DND-41 (cell line): ENCODE data around the gene NDUFS6.

Experiments
- ATAC-seq: fragments of 200-7000 bp; cut with Tn5 transposase; 3 replicates; pipeline ENCODE4 v1.9.1; 2021; ENCODE audit warnings: low read depth; ENCODE audit not compliant: insufficient read depth
- DNase-seq: peaks from one replicate; pipeline ENCODE4 v3.0.0-alpha.2; 2020
- H2AFZ ChIP-seq: 2 replicates; pipeline ENCODE4 v1.6.0; 2012; ENCODE audit warnings: low read depth, low read length
- H3K27ac ChIP-seq: 2 replicates; pipeline ENCODE4 v1.5.1; 2012; ENCODE audit warnings: low read length, inconsistent platforms
- H3K27me3 ChIP-seq: fragments of 200-600 bp; sonication (generic); 2 replicates; pipeline ENCODE4 v1.6.0; 2012; ENCODE audit warnings: low read length, mild to moderate bottlenecking, inconsistent platforms; ENCODE audit not compliant: insufficient read depth, poor library complexity
- H3K36me3 ChIP-seq: 2 replicates; pipeline ENCODE4 v1.5.1; 2012; ENCODE audit warnings: low read length, inconsistent platforms; ENCODE audit not compliant: insufficient read depth
- H3K4me1 ChIP-seq: 2 replicates; pipeline ENCODE4 v1.5.1; 2012; ENCODE audit warnings: mild to moderate bottlenecking, low read length; ENCODE audit not compliant: insufficient read depth
- H3K4me2 ChIP-seq: 2 replicates; pipeline ENCODE4 v1.6.0; 2012; ENCODE audit warnings: mild to moderate bottlenecking, moderate library complexity, low read length, inconsistent platforms; ENCODE audit not compliant: insufficient read depth
- H3K4me3 ChIP-seq, 2 experiments: fragments of 200-600 bp in 1 of 2; shearing (Covaris generic) in 1 of 2; 2 replicates each; pipeline ENCODE4 v1.5.1; 2012 to 2016; ENCODE audit warnings: inconsistent platforms in 2 of 2, low read length in 2 of 2, mild to moderate bottlenecking in 2 of 2, low read depth in 1 of 2, moderate library complexity in 1 of 2
- H3K79me2 ChIP-seq: 2 replicates; pipeline ENCODE4 v1.6.0; 2012; ENCODE audit warnings: low read length, inconsistent platforms; ENCODE audit not compliant: insufficient read depth
- H3K9ac ChIP-seq: 2 replicates; pipeline ENCODE4 v1.6.0; 2012; ENCODE audit warnings: low read depth, mild to moderate bottlenecking, inconsistent platforms, low read length, moderate library complexity
- H3K9me3 ChIP-seq: 2 replicates; pipeline ENCODE4 v1.5.1; 2012; ENCODE audit warnings: low read length, moderate library complexity, mild to moderate bottlenecking, inconsistent platforms; ENCODE audit not compliant: insufficient read depth, severe bottlenecking
- H4K20me1 ChIP-seq: 2 replicates; pipeline ENCODE4 v1.6.0; 2012; ENCODE audit warnings: low read length; ENCODE audit not compliant: insufficient read depth
- EZH2 ChIP-seq: IDR thresholded peaks from 3 replicates; pipeline ENCODE4 v1.6.1; 2012; ENCODE audit warnings: borderline replicate concordance, low read depth, mild to moderate bottlenecking, moderate library complexity, low read length, inconsistent platforms; ENCODE audit not compliant: severe bottlenecking
- TF ChIP-seq, protein P1 (sequence below): IDR thresholded peaks from 2 replicates; pipeline ENCODE4 v1.5.1; 2012; ENCODE audit warnings: borderline replicate concordance, low read length, moderate library complexity, mild to moderate bottlenecking; ENCODE audit not compliant: poor library complexity, severe bottlenecking; ENCODE audit errors: extremely low read depth

NDUFS6 gene

GRCh38 chr5:1857256-1857600 lies 56.0 kb downstream of the NDUFS6 start:
- Histone ChIP-seq H3K4me3 (no peak overlapping the region), H3K27me3 (no peaks in the 10 kb centered on the region), H3K4me1 (no peaks in the 10 kb centered on the region), H3K9ac (no peak overlapping the region), H3K4me2 (no peak overlapping the region), H3K79me2 (no peaks in the 10 kb centered on the region), H2AFZ (no peak overlapping the region), H4K20me1 (no peaks in the 10 kb centered on the region), H3K27ac (no peak overlapping the region), H3K36me3 (no peaks in the 10 kb centered on the region), H3K9me3 (no peaks in the 10 kb centered on the region)
- no peak for DNase-seq
- no peak for ATAC-seq
- TF ChIP-seq, protein P1, sequence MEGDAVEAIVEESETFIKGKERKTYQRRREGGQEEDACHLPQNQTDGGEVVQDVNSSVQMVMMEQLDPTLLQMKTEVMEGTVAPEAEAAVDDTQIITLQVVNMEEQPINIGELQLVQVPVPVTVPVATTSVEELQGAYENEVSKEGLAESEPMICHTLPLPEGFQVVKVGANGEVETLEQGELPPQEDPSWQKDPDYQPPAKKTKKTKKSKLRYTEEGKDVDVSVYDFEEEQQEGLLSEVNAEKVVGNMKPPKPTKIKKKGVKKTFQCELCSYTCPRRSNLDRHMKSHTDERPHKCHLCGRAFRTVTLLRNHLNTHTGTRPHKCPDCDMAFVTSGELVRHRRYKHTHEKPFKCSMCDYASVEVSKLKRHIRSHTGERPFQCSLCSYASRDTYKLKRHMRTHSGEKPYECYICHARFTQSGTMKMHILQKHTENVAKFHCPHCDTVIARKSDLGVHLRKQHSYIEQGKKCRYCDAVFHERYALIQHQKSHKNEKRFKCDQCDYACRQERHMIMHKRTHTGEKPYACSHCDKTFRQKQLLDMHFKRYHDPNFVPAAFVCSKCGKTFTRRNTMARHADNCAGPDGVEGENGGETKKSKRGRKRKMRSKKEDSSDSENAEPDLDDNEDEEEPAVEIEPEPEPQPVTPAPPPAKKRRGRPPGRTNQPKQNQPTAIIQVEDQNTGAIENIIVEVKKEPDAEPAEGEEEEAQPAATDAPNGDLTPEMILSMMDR, result no peak
- TF ChIP-seq EZH2, result no peak

- H3K27ac ChIP-seq, result no peak overlapping the region
- no peaks in the 10 kb centered on the region for H3K9me3 ChIP-seq
- DNase-seq (no peak), ATAC-seq (no peak)
- no peaks in the 10 kb centered on the region for H4K20me1 ChIP-seq
- H2AFZ ChIP-seq, result no peak overlapping the region
- no peak overlapping the region for H3K4me3 ChIP-seq
- H3K4me2 ChIP-seq, result no peak overlapping the region
- no peak overlapping the region for H3K9ac ChIP-seq
- TF ChIP-seq, protein P1, result no peak
- no peak for TF ChIP-seq EZH2
- H3K27me3 ChIP-seq, result no peaks in the 10 kb centered on the region
- H3K4me1 ChIP-seq, result no peaks in the 10 kb centered on the region
- no peaks in the 10 kb centered on the region for H3K36me3 ChIP-seq
- H3K79me2 ChIP-seq, result no peaks in the 10 kb centered on the region
Measured at GRCh38 chr5:1858436-1858835, 57.2 kb downstream of the NDUFS6 start.

- no peaks in the 10 kb centered on the region for H3K79me2 ChIP-seq
- no peak for DNase-seq
- no peak overlapping the region for H2AFZ ChIP-seq
- no peak overlapping the region for H3K4me2 ChIP-seq
- no peaks in the 10 kb centered on the region for H3K4me1 ChIP-seq
- H4K20me1 ChIP-seq, result no peaks in the 10 kb centered on the region
- no peaks in the 10 kb centered on the region for H3K9me3 ChIP-seq
- H3K9ac ChIP-seq, result no peak overlapping the region
- H3K27me3 ChIP-seq, result peaks cover 5% of the 10 kb centered on the region
- H3K4me3 ChIP-seq, result no peak overlapping the region
- ATAC-seq, result no peak
- TF ChIP-seq EZH2, result no peak
- TF ChIP-seq, protein P1, result no peak
- H3K36me3 ChIP-seq, result no peaks in the 10 kb centered on the region
- no peak overlapping the region for H3K27ac ChIP-seq
Measured at GRCh38 chr5:1859099-1859498, 57.9 kb downstream of the NDUFS6 start.

GRCh38 chr5:1860021-1860610 lies 58.9 kb downstream of the NDUFS6 start:
- no peak for DNase-seq
- Histone ChIP-seq H3K4me3 (no peak overlapping the region), H3K27ac (no peak overlapping the region), H2AFZ (no peak overlapping the region), H3K9ac (no peak overlapping the region), H3K36me3 (no peaks in the 10 kb centered on the region), H3K4me2 (no peak overlapping the region), H4K20me1 (no peaks in the 10 kb centered on the region), H3K9me3 (no peaks in the 10 kb centered on the region), H3K27me3 (peaks cover 5% of the 10 kb centered on the region), H3K4me1 (no peaks in the 10 kb centered on the region), H3K79me2 (no peaks in the 10 kb centered on the region)
- TF ChIP-seq EZH2, result no peak
- TF ChIP-seq, protein P1, result no peak
- no peak for ATAC-seq
